GM10248 (cell line): ENCODE data around the gene SPTBN1.

Experiments
- CTCF ChIA-PET: fragments of 300-600 bp; sonication (Branson Sonifier 250); formaldehyde crosslinking; extraction: SDS; loops from one replicate; lab custom pipeline; 2021; ENCODE audit warnings: antibody characterized with exemption; lab: Yijun Ruan, JAX
- POLR2A ChIA-PET: fragments of 350-650 bp; sonication (Branson Sonifier 250); formaldehyde crosslinking; extraction: SDS; loops from one replicate; lab custom pipeline; 2020; ENCODE audit warnings: antibody characterized with exemption; lab: Yijun Ruan, JAX
- DNase-seq: peaks from one replicate; pipeline ENCODE4 v3.0.0; 2012; ENCODE audit errors: extremely low spot score
- CTCF ChIP-seq: IDR thresholded peaks from 2 replicates; pipeline ENCODE4 v1.5.1; 2012; ENCODE audit warnings: mild to moderate bottlenecking, low read depth; ENCODE audit errors: extremely low read depth, missing control alignments, control extremely low read depth

The SPTBN1 gene

GRCh38 chr2:54704688-54705605, 248.8 kb downstream of the SPTBN1 start:
- peak; percentile 46 for DNase-seq
- ChIA-PET CTCF (interaction anchor here (0.7 to 7.0 kb wide), 56 partner anchors 9 to 885 kb away, joined by 3 to 113 read pairs (median 4); partner anchors contain the start of genes ACYP2 and EML6), POLR2A (no interaction called here)
- peak; percentile 54 for TF ChIP-seq CTCF

GRCh38 chr2:54706622-54707021, 250.5 kb downstream of the SPTBN1 start:
- CTCF ChIA-PET = interaction anchor here (0.7 to 7.0 kb wide), 8 partner anchors 11 to 600 kb away, joined by 4 to 105 read pairs (median 18); partner anchors contain the start of gene EML6
- no peak for DNase-seq
- POLR2A ChIA-PET = interaction anchor here (0.6 kb wide), 1 partner anchor 141 kb away, joined by 3 read pairs; no protein-coding TSS in a partner anchor
- TF ChIP-seq CTCF = no peak

GRCh38 chr2:54708584-54709335, 252.6 kb downstream of the SPTBN1 start:
- ChIA-PET POLR2A (interaction anchor here (0.6 kb wide), 1 partner anchor 136 kb away, joined by 3 read pairs; no protein-coding TSS in a partner anchor), CTCF (interaction anchor here (1.1 to 7.0 kb wide), 10 partner anchors 9 to 602 kb away, joined by 3 to 105 read pairs (median 9); no protein-coding TSS in a partner anchor)
- no peak for DNase-seq
- TF ChIP-seq CTCF = no peak

DNA sequence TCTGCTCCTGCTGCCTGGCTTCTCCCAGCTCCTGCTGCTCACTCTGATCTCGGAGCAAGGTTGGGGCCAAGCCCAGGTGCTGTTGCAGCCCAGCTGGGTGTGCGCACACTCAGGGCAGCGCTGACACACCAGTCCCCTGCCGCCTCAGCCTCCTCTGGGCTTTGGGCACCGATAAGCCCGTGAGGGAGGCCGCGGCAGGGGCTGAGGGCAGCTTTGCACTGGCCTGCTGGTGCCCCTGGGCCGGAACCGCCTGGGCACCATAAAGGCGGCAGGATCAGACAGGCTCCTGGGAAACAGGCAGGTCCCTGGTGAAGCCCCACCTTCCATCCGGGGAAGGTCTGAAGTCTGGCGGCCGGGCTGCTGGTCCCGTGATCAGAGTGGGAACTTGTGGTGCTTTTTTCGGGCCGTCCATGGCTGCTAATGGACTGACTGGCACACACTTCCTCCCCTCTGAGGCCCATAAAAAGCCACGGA, 253.2 kb downstream of the SPTBN1 start:
- CTCF ChIA-PET = interaction anchor here (1.0 to 7.0 kb wide), 9 partner anchors 13 to 602 kb away, joined by 3 to 105 read pairs (median 4); no protein-coding TSS in a partner anchor
- TF ChIP-seq CTCF = no peak
- POLR2A ChIA-PET = interaction anchor here (0.6 kb wide), 2 partner anchors 136 to 631 kb away, joined by 3 read pairs; no protein-coding TSS in a partner anchor
- no peak for DNase-seq

DNA sequence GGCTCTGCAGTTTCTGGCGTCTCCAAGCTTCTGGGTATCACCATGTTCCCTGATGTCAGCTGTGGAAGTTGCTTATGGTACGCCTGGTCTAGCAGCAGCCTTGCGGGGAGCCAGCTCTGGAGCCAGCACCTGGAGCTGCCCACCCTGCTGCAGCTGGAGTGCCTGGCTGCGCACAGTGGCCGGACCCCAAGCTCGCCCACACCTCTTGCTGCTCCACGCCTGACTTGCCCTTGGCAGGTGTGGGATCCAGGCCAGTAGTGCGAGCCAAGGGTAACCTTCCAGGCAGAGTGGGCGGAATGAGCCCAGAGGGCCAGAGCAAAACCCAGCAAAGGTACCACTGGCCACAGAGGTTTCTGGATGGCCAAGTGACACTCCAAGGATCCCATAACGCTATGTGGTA, 254.1 kb downstream of the SPTBN1 start:
- ChIA-PET CTCF (interaction anchor here (1.0 to 7.0 kb wide), 6 partner anchors 27 to 603 kb away, joined by 3 to 105 read pairs (median 8); no protein-coding TSS in a partner anchor), POLR2A (interaction anchor here (0.6 kb wide), 1 partner anchor 632 kb away, joined by 3 read pairs; no protein-coding TSS in a partner anchor)
- no peak for DNase-seq
- no peak for TF ChIP-seq CTCF
